Measurements from ENCODE around the gene RFFL. TPM values are rescaled to one million over a fixed set of nuclear protein-coding genes. Genes with fewer than 3 reads are reported as not detected.

Gene RFFL
- total and polyA plus RNA-seq, 9 of the 15 experiments (the other 6 are each of a cell fraction or from before 2014, with no cell fraction given) = 3.4 to 18.1 (median 12.8) TPM

DNA sequence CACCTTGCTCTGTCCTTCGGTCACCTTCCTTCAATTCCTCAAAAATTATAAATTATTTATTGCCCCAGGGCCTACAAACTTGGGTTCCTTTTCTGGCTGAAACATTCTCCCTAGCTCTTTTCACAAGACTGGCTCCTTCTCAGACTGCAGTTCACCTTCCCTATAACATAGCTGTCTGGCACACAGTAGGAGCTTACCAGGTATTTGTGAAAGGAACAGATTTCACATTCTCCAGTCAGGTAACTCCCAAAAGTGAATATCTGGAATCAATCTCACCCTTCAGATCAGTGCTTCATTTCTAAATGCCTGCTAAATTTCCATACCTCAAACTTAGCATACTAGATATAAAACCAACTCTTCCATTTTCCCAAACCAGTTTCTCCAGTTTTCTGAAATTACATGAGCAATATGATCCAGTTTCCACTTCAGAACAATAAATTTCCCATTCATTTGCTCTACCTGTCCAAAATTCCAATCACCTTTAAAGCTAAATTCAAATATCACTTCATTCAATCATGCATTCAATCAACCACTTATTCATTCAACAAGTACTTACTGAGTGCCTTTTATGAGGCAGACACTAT is 6.1 kb downstream of the RFFL start:
- no peak overlapping the region for H3K27ac ChIP-seq (ENCODE audit: extremely low read depth, low read depth, low read length)
- no peak for DNase-seq (ENCODE audit: extremely low read depth in 1 of 4, low spot score in 3 of 4)
- no TSS peak for BruUV-seq (replicated peaks)
- in situ Hi-C loops (cut with MboI) = no loop called here
- ATAC-seq = no peak
- H3K9me3 ChIP-seq (replicated peaks; ENCODE audit: control insufficient read depth, insufficient read depth, low read depth, low read length) = no peaks in the 10 kb centered on the region
- ChIA-PET POLR2A (interaction anchor here (1.0 kb wide), 1 partner anchor 77 kb away, joined by 4 read pairs; the partner anchor contains the start of gene LIG3), CTCF (ENCODE audit: low intra/inter-chr PET ratio) (no interaction called here)
- intact Hi-C loops (cut with micrococcal nuclease) = no loop called here
- H3K9ac ChIP-seq (ENCODE audit: insufficient read depth in 1 of 2, low read depth in 2 of 2, low read length in 2 of 2) = no peak overlapping the region
- H3K27me3 ChIP-seq (ENCODE audit: control insufficient read depth in 2 of 2, insufficient read depth in 2 of 2, low read length in 2 of 2) = no peaks in the 10 kb centered on the region
- TF ChIP-seq, protein P1, sequence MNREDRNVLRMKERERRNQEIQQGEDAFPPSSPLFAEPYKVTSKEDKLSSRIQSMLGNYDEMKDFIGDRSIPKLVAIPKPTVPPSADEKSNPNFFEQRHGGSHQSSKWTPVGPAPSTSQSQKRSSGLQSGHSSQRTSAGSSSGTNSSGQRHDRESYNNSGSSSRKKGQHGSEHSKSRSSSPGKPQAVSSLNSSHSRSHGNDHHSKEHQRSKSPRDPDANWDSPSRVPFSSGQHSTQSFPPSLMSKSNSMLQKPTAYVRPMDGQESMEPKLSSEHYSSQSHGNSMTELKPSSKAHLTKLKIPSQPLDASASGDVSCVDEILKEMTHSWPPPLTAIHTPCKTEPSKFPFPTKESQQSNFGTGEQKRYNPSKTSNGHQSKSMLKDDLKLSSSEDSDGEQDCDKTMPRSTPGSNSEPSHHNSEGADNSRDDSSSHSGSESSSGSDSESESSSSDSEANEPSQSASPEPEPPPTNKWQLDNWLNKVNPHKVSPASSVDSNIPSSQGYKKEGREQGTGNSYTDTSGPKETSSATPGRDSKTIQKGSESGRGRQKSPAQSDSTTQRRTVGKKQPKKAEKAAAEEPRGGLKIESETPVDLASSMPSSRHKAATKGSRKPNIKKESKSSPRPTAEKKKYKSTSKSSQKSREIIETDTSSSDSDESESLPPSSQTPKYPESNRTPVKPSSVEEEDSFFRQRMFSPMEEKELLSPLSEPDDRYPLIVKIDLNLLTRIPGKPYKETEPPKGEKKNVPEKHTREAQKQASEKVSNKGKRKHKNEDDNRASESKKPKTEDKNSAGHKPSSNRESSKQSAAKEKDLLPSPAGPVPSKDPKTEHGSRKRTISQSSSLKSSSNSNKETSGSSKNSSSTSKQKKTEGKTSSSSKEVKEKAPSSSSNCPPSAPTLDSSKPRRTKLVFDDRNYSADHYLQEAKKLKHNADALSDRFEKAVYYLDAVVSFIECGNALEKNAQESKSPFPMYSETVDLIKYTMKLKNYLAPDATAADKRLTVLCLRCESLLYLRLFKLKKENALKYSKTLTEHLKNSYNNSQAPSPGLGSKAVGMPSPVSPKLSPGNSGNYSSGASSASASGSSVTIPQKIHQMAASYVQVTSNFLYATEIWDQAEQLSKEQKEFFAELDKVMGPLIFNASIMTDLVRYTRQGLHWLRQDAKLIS (CRISPR knock-in tag; IDR thresholded peaks at IDR 0.05) = no peak
- no peak for TF ChIP-seq POLR2G (IDR thresholded peaks at IDR 0.05; ENCODE audit: low read depth, low read length)
- no peak for TF ChIP-seq TBL1XR1 (IDR thresholded peaks at IDR 0.05; ENCODE audit: low read length in 2 of 2)
- TF ChIP-seq ZKSCAN1 (IDR thresholded peaks at IDR 0.05; ENCODE audit: low read depth, low read length) = peak; percentile 66; the same call in 1 of the 2 replicates
- H3K4me3 ChIP-seq = no peak overlapping the region
- no peaks in the 10 kb centered on the region for H4K20me1 ChIP-seq (replicated peaks; ENCODE audit: control insufficient read depth, insufficient read depth, low read length)
- H3K4me2 ChIP-seq (ENCODE audit: insufficient read depth, low read length) = no peak overlapping the region
- H3K4me1 ChIP-seq (replicated peaks in 1 of 2; ENCODE audit: control insufficient read depth in 2 of 2, insufficient read depth in 2 of 2, low read length in 2 of 2) = peaks cover 12 to 15% of the 10 kb centered on the region in 2 experiments; a peak in 4 of 5 replicates
- 90% methylated on average over 1 of the region's 1 CpG for WGBS (ENCODE audit: insufficient coverage, low coverage, missing lambda C conversion rate)
- H3K79me2 ChIP-seq (ENCODE audit: control insufficient read depth, insufficient read depth, low read length) = peaks cover 1% of the 10 kb centered on the region
- H3K9me1 ChIP-seq (ENCODE audit: control insufficient read depth, insufficient read depth, low read length) = no peaks in the 10 kb centered on the region
- FAIRE-seq = no peak
- H3K36me3 ChIP-seq (ENCODE audit: control insufficient read depth, insufficient read depth, low read length) = no peaks in the 10 kb centered on the region
- H2AFZ ChIP-seq (ENCODE audit: low read depth, low read length) = no peak overlapping the region

Measured in K562 (cell line).